Activated CD8-positive, alpha-beta memory T cell treated with anti-CD3 and anti-CD28 coated beads, Interleukin-2, amount 50 U/mL, for 1 hour (primary cell): Measurements from ENCODE around the gene ATAT1.

Experiments
- DNase-seq: peaks from one replicate; pipeline ENCODE4 v3.0.0-alpha.2; 2020; ENCODE audit errors: extremely low read depth

Gene ATAT1

DNA sequence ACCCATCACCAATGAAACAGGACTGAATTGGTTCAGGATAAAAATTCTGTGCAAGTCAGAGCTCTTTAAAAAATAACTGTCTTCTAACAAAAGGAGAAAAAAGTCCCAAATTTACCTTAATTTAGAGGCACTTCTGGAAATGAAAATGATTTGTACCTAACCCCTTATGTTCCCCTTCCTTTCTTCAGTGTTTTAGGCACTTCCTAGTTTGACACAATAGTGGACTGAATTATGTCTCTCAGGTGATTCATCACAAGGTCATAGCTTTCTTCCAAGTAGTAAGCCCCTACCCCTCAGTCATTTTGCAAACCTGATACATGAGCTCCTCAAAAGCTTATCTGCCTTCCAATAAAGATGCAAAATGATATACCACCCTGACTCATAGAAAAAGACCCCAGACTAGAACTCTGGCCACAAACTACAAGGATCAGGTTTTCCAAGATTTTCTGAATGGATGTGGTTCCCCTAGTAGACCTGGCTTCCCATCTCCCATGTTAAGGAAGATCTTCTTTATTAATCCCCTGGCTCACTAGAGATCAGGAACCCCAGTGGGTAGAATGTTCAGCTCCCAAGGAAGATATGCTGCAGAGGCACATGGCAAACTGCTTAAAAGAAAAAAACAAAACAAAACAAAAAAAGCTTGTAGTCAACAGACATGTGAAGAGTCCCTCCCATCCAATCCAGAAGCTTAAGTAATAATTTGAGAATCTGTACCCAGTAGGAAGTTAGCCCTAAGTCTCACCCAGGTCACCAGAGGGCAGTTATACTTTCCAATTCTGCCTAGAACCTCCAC, 13.2 kb upstream of the ATAT1 start:
- no peak for DNase-seq

DNA sequence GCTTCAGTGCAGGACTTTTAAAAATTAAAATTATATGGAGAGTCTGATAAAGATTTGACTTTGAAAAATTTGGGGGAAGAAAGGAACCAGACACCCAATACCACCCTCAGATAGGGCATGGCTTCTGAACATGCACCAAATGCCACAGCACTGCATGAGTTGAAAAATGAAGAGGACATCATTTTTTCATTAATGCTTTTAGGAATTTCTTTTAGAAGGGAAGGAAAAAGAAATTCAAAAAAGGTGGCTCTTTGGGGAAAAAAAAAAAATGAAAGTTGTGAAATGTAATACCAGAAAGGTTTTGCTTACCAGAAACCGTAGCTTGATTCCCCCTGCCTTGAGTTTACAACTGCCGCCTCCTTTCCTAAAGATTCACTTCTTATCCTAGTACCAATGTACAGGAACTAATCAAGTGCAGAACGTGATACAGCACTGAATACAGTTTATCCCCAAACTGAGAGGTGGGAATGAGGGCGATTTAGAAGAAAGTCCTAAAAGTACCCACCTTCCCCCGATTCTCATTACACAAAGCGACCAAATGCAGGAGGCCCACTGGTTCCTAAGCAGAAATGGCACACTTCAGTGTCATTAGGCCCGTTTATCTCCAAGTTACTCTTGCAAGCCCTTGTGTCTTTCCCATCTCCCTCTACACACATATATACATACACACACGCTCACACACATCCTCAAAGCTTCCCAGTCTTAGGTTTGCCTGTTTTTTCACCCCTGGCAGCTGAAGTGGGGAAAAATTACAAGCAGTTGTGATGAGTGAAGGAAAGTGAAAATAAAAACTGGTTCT, 12.4 kb upstream of the ATAT1 start:
- DNase-seq, result no peak

DNA sequence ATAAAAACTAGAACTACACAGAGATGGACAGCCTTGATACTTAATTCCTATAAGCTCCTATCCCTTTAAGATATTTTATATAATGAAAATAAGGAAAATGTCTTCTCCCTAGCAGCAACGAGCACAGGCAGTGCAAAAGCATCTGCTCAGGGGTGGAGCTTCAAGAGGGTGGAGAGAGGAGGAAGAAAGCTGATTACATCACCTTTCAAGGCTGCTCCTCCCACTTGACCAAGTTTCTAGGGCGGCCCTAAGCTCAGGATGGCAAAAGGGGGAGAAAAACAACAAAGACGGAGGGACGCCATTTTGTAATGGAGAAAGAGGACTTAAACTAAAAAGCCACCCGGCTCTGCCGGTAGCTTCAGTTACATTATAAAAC, 11.8 kb upstream of the ATAT1 start:
- DNase-seq, result peak; percentile 87

DNA sequence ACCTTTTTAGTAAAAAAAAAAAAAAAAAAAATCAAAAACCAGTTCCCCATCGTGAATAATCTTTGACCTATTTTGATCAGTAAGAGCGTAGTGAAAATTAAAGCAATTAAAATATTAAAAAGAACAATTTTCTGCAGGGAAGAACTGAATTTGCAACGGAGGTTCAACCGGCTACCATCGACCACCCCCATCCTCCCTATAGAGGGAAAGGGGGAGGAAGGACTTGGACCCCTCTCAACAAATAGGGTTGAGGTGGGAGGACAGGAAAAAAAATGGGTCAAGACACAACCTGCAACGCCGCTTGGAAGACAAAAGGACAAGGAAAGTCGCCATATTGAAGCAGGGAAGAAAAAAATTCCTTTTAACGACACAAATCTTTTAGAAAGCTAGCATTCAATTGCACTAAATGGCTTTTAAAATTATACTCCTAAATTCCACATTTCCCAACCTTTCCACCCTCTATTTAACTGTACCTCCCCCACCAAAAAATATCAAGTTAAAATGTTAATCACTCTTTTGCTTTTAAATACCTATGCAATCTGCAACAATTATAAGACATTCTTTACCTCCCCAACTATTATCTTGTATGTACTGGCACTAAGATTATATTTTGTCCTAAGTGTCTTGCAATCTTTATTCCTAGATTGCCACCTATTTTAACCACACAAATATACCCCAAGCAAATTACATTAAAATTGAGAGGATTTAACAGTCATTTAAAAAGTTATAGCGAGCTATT, 11.3 kb upstream of the ATAT1 start:
- DNase-seq, result no peak

DNA sequence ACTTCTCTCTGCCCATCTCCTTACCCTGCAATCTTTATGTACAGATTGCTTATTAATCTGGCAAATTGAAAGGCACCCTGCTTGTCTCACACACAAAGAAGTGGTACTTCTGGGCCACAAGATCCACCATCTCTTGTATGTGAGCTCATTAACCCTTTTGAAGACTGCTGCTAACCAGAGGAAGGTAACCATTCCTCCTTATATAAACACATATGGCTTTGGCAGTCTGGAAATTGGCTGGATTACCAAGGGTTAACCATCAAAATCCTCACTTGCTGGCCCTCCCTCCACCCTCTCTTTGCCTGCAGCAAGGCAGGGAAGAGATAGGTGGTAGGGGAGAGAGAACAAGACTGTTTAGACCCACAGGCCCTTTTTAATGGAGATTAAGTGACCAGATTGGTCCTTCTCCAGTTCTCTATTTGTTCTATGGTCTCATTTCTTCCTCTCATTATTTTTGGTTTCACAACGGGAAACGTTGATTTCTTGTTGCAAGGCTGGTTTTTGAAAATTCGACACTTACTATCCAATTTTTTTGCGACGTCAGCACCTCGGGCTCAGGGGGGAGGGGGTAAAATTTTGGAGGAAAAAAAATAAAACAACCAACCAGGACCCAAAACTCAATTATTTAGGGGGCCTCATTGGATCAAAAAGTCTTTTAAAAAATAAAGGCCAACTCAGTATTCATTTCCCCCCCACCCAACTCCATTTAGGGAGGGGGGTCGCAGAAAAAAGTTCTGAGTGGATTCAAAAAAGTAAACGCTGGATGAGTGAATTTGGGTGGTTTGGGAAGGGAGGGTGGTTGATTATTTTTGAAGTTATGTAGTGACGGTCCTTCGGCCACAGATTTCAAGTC, 10.5 kb upstream of the ATAT1 start:
- DNase-seq, result no peak

DNA sequence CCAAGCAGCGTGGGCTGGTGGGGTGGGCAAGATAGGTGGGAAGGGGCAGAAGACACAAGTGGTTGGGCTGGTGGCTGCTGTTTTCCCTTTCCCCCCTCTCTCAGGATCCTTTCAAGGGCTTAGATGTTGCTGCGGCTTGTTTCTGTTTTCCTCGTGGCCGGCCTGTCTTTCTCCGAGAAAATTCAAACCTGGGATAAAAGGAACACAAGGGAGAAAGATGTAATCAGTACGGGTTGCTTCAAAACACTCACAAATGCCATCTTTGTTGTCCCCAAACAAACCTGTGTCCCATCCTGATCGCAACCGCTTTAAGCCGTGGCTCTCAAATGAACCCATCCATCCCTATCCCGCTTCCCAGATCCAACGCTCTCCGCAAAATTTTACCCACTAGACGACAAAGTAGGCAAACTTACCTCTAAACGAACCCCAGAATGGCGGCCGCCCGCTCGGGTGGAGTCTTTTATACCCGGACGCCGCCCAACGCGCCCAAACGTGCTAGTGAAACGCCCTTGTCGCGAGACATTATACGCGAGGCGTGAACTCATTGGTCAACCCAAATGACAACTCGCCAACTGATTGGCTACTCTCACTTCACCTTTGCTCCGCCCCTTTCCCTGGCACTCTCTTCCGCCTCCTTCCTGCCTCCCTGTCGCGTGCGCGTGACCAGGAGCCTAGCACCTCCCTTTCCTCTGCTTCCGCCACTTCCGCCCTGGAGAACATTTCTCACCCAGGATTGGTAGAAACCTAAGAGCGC, 9.7 kb upstream of the ATAT1 start, which contains the start of gene PPP1R10:
Gene PPP1R10, minus strand, starts transcription at position 433 of the 754 bp plus-strand sequence. CDS start 7,299 bp downstream, outside the sequence.
- peak; percentile 100 for DNase-seq

DNA sequence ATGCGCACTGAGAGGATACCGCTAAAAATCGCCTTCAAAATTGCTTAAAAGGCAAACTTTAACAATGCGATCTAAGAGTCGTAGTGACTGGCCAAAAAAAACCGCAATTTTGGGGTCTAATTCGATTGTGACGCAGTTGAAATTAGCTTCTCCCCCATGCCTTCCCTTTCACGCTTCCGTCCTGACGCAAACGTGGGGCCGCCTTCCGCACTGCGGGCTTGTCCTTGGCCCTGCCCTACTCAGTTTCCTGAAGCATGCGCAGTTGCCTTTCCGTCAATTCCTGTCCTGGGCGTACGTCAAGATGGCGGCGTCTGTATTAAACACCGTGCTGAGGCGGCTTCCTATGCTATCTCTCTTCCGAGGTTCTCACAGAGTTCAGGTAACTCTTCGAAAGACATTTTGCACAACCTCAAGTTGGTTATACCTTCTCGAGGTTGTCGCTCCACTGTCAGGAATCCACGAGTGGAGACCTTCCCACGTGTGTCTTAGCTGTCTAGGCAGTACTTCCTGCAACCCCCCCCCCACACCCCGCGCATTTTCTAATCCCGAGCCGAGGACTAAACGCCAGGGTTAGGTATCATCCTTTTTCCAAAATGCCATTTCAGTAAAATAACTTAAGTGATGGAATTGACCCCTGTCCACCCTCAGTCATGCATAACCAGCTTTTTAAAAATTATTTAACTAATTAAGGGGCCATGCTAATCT, 9.0 kb upstream of the ATAT1 start, which contains the start of gene MRPS18B:
Gene MRPS18B, plus strand, starts transcription at position 276 of the 705 bp plus-strand sequence. Its CDS starts 26 bp downstream, at position 302.
- peak; percentile 99 for DNase-seq

DNA sequence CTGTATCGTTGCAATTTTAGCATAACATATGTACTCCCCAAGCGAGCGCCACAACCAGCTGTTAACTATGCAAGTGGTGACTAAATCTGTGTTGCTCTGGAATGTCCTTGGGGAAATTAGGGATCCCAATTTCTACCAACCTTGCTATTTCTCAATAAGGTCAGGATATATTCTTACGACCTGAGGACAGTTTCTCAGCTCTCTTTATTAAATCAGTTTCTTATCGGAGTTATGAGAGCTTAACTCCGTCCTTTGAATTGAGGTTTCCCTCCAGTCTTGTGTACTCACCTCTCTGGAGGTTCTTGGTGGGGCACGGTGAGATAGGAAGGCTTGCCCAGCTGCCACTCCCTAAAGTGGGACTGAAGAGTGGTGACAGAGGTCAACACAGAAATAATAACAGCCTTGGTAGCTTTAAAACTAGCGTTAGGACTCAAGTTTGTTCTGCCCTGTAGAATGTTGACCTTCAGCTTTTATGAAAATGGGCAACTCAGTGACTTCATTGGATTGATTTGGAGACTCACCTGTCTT, 8.3 kb upstream of the ATAT1 start:
- no peak for DNase-seq

DNA sequence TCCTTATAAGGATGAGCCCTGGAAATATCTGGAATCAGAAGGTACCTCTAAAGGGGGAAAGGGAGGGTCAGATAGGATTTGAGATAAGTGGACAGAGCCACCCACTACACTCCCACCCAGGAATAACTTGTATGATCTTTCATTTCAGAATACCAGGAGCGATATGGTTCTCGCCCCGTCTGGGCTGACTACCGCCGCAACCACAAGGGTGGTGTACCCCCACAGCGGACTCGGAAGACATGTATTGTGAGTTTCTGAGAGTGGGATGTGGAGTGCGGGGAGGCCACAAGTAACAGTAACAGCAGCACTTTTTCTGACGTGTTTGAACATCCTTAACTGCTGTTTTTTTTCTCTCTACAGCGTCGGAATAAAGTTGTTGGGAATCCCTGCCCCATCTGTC, 7.1 kb upstream of the ATAT1 start:
- DNase-seq, result no peak

DNA sequence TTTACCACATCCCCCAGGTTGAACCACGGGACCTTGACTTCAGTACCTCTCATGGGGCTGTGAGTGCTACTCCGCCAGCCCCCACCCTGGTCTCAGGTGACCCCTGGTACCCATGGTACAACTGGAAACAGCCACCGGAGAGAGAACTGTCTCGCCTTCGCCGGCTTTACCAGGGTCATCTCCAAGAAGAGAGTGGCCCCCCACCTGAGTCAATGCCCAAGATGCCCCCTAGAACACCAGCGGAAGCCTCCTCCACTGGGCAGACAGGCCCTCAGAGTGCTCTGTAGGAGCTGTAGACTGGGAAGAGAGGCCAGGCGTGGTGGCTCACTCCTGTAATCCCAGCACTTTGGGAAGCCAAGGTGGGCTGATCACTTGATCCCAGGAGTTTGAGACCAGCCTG, 1.2 kb upstream of the ATAT1 start:
- no peak for DNase-seq

DNA sequence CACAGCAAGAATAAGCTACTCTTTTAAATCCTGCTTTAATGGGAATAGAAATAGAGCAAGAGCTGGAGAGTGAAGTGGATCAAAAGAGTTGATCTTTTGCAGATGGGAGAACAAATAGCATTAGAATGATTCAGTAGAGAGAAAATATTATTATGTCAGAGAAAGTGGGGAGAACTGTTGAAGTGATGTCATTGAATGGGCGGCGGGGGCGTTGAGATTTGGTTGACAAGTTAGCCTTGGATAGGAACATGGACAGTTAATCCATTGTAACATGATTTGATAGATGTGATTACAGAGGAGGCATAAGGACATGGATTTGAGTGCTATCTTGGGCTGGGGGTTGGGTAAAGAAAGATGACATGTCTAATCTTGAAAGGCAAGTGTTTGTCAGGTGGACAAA, 9.2 kb downstream of the ATAT1 start:
- DNase-seq, result no peak

DNA sequence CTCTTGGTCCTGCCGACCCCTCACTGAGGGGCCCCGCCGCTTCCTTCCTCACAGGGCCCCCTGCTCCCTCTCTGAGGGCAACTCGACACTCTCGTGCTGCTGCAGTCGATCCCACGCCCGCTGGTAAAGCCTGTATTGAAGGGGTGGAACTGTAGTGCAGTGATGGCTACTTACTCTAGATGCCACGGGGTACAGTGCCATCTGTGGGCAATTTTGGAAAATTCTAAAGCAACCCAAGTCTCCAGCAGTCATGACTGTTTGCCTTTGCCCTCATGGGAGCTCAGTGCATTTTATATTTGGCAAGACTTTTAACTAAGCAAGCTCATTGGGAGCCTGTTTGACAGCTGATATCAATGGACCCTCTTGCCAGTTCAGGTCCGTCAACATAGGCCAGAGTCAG, 13.8 kb downstream of the ATAT1 start:
- no peak for DNase-seq

DNA sequence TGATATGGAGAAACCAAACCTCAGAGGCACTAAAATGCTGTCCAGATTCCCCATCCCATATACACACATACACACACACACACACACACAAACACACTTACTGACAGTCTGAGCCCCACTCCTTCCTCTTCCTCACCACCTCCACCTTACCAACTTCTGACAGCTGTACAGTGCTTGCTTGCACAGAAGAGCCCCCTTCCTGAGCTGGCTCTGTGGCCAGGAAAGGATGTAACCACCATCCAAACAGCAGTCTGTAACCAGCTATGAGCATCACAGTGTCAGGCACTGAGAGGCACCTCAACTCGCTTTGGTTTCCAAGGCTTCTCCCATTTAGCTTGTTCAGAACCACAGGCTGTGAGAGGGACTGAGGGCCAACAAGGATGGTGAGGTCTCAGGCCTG, 14.4 kb downstream of the ATAT1 start:
- DNase-seq, result no peak

DNA sequence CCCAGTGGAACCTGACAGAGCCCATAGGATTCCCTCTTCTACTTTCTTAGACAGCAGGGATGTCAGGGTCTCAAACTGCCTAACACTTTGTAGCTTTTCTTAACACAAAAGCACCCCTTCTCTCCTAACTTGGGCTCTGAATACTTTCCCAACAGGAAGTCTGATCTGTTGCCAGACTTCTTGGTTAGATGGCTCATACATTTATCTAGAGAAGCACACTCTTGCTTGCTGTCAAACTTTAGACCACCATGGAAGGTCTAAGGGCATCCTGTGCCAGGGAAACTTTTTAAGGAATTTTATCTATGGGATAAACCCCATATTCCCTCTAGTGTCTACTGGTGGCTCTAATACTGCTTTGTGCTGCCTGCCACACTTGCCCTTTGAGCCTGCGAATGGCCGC, 17.0 kb downstream of the ATAT1 start:
- DNase-seq, result no peak

DNA sequence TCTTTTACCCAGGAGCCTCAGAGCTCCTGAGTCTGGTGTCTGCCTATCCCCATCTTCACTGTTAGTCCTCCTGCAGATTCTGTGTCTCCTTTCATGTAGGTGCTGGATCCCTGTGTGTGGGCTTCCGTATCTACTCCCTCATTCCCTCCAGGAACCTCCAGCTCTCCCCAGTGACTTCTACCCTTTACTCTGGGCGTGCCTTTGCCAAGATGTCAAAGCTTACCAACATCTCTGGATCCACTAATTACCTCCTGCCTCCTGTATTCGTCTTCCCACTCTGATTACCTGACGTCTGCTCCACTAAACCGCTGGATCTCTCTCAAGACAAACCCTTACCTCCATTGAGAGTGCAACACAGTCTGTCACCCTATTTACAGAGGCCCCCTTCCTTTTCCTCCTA, 18.1 kb downstream of the ATAT1 start:
- no peak for DNase-seq

DNA sequence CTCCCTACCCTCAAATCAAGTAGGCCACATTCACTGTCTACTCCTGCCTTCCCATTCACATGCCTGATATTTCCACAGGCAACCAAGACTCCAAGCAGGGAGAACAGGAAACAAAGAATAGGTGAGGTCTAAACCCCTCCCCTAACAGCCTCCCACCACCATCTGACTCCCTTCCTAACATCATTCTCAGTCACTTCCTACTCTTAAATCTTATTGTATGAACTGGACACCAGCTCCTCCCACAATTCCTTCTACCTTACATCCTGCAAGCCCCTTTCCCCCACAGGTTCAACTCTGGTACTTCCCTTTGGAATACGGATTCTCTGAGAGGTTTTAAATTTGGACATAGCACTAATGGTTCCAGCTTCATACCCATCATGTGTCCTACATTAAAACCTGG, 19.3 kb downstream of the ATAT1 start:
- DNase-seq, result no peak

DNA sequence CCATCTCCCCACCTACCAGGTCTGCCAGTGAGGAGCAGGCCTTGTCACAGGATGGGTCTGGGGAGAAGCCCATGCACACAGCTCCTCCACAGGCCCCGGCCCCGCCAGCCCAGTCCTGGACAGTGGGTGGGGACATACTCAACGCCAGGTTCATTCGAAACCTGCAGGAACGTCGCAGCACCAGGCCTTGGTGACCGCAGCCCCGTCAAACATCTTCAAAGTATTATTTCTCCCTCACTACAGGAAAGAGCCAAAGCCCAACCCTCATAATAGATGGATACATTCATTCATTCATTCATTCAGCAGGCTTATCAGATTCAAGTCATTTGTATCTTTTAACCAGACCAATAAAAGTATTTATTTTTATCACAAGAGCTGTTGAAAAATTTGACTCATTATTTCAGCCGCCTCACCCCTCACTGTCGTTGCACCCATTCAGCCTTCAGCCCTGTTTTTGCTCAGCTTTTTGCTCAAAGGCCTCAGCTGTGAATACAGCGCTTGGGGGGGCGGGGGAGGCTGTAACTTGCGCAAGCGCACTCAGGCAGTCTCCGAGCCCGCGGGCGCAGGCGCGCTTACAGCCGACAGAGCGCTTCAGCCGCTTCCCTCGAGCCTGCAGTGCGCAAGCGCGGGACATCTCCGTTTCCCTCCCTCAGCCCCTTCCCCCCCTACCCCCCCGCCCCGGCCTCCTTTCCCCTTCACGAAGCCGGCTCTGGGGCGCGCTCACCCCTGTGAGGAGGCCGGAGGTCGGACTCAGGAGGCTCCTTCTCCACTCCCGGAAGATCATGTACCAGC, 20.0 kb downstream of the ATAT1 start, which contains the start of gene C6orf136:
Gene C6orf136, plus strand, starts transcription at position 684 of the 792 bp plus-strand sequence. Its CDS starts 99 bp downstream, at position 783.
- peak; percentile 80 for DNase-seq

DNA sequence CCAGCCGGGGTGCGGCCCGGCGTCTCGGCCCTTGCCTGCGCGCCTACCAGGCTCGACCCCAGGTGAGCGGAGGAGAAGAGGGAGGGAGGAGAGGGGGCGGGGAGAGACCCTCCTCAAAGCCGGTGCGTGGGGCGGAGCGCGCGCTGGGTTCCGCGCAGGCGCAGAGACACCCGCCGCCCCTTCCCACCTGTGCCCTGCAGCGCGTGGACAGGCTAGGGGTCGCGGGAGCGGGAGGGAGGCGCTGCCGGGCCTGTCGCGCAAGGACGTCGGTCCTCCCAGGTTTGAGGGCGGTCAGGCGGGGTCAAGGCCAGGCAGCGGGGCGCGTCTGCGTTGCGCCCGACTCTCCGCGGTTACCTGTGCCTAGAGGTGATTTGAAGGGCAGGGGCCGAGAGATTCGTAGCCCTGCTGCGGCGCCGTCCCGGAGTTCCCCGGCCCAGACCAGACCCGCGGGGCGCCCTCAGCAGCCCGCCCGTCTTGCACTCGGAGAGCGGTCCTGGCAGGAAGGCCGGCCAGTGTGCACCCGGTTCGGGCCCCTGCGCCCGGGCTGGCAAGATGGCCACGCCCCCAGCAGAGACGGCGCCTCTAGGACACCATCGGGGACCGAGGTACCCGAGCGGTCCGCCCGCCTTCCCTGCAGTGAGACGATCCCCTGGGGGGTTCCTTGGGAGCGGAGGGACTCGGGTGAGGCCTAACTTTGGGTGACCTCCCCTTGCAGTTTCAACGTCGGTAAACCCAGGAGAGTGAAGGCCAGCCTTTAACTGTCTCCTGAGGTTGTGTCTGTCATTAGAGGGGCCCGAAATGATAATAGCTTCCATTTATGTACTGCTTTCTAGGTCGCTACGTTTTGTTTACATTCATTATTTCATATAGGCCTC, 20.8 kb downstream of the ATAT1 start:
- DNase-seq, result peak; percentile 28
